ENCODE results near the gene DNAH3.

DNAH3 gene

GRCh38 chr16:21056396-21056795 is 94.2 kb downstream of the DNAH3 start:
- TF ChIP-seq FOXP2 (optimal IDR thresholded peaks at IDR 0.05; ENCODE audit: borderline replicate concordance, extremely low read depth, extremely low read length, insufficient read depth) (no peak), TAF1 (IDR thresholded peaks at IDR 0.05; ENCODE audit: borderline replicate concordance, insufficient read depth, low read length) (no peak), SIN3A (IDR thresholded peaks at IDR 0.05; ENCODE audit: borderline replicate concordance, insufficient read depth, low read length) (no peak), POLR2AphosphoS5 (IDR thresholded peaks at IDR 0.05; ENCODE audit: low read depth, low read length) (no peak)
- TF ChIP-seq, protein P1, sequence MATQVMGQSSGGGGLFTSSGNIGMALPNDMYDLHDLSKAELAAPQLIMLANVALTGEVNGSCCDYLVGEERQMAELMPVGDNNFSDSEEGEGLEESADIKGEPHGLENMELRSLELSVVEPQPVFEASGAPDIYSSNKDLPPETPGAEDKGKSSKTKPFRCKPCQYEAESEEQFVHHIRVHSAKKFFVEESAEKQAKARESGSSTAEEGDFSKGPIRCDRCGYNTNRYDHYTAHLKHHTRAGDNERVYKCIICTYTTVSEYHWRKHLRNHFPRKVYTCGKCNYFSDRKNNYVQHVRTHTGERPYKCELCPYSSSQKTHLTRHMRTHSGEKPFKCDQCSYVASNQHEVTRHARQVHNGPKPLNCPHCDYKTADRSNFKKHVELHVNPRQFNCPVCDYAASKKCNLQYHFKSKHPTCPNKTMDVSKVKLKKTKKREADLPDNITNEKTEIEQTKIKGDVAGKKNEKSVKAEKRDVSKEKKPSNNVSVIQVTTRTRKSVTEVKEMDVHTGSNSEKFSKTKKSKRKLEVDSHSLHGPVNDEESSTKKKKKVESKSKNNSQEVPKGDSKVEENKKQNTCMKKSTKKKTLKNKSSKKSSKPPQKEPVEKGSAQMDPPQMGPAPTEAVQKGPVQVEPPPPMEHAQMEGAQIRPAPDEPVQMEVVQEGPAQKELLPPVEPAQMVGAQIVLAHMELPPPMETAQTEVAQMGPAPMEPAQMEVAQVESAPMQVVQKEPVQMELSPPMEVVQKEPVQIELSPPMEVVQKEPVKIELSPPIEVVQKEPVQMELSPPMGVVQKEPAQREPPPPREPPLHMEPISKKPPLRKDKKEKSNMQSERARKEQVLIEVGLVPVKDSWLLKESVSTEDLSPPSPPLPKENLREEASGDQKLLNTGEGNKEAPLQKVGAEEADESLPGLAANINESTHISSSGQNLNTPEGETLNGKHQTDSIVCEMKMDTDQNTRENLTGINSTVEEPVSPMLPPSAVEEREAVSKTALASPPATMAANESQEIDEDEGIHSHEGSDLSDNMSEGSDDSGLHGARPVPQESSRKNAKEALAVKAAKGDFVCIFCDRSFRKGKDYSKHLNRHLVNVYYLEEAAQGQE (IDR thresholded peaks at IDR 0.05; ENCODE audit: insufficient read depth in 1 of 2, low read depth in 2 of 2, low read length in 2 of 2), result no peak

- no peak for TF ChIP-seq TAF1 (IDR thresholded peaks at IDR 0.05; ENCODE audit: borderline replicate concordance, insufficient read depth, low read length)
- no peak for TF ChIP-seq POLR2AphosphoS5 (IDR thresholded peaks at IDR 0.05; ENCODE audit: low read depth, low read length)
- no peak for TF ChIP-seq FOXP2 (optimal IDR thresholded peaks at IDR 0.05; ENCODE audit: borderline replicate concordance, extremely low read depth, extremely low read length, insufficient read depth)
- TF ChIP-seq SIN3A (IDR thresholded peaks at IDR 0.05; ENCODE audit: borderline replicate concordance, insufficient read depth, low read length), result no peak
- TF ChIP-seq, protein P1 (IDR thresholded peaks at IDR 0.05; ENCODE audit: insufficient read depth in 1 of 2, low read depth in 2 of 2, low read length in 2 of 2), result no peak
Measured at GRCh38 chr16:21053590-21053989, 97.1 kb downstream of the DNAH3 start.

DNA sequence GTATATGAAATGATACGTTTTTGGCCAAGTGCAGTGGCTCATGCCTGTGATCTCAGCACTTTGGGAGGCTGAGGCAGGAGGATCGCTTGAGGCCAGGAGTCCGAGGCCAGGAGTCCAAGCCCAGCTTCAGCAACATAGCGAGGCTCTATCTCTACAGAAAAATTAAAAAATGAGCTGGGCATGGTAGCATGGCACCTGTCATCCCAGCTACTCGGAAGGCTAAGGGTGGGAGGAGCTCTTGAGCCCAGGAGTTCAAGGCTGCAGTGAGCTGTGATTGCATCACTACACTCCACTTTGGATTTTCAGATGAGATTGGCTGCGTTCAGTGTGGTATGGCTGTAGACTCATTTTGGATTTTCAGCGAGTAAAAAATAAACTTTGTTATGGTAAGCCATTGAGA is 112.4 kb downstream of the DNAH3 start:
- TF ChIP-seq TAF1 (IDR thresholded peaks at IDR 0.05; ENCODE audit: borderline replicate concordance, insufficient read depth, low read length) (no peak), SIN3A (IDR thresholded peaks at IDR 0.05; ENCODE audit: borderline replicate concordance, insufficient read depth, low read length) (no peak), FOXP2 (optimal IDR thresholded peaks at IDR 0.05; ENCODE audit: borderline replicate concordance, extremely low read depth, extremely low read length, insufficient read depth) (no peak), POLR2AphosphoS5 (IDR thresholded peaks at IDR 0.05; ENCODE audit: low read depth, low read length) (no peak)
- TF ChIP-seq, protein P1 (IDR thresholded peaks at IDR 0.05; ENCODE audit: insufficient read depth in 1 of 2, low read depth in 2 of 2, low read length in 2 of 2), result no peak

DNA sequence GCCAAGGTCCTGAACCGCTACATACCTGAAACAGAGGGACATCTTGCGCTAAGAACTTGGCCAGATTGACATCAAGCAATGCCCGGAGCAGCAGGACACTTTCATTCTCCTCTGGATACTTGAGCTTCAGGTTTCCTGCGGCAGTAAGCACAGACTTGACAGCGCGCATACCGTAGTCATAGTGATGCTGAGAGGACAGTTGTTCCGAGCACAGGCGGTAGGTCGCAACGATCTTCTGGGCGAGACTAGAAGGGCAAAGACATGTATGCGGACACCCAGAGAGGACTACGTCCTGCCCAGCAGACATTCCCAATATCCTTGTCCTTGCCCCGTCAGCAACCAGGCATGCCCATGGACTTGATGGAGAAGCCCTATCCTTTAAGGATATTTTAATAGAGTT is 112.9 kb downstream of the DNAH3 start:
- TF ChIP-seq POLR2AphosphoS5 (IDR thresholded peaks at IDR 0.05; ENCODE audit: low read depth, low read length) (no peak), TAF1 (IDR thresholded peaks at IDR 0.05; ENCODE audit: borderline replicate concordance, insufficient read depth, low read length) (no peak)

- TF ChIP-seq, protein P1 (IDR thresholded peaks at IDR 0.05; ENCODE audit: insufficient read depth in 1 of 2, low read depth in 2 of 2, low read length in 2 of 2), result no peak
- TF ChIP-seq TAF1 (IDR thresholded peaks at IDR 0.05; ENCODE audit: borderline replicate concordance, insufficient read depth, low read length), result no peak
- TF ChIP-seq POLR2AphosphoS5 (IDR thresholded peaks at IDR 0.05; ENCODE audit: low read depth, low read length), result no peak
Measured at GRCh38 chr16:21037168-21037567, 113.5 kb downstream of the DNAH3 start.
